ENCODE measurements around the gene KLHL35. TPM values are rescaled to one million over a fixed set of nuclear protein-coding genes. Genes with fewer than 3 reads are reported as not detected.

Gene KLHL35, protein sequence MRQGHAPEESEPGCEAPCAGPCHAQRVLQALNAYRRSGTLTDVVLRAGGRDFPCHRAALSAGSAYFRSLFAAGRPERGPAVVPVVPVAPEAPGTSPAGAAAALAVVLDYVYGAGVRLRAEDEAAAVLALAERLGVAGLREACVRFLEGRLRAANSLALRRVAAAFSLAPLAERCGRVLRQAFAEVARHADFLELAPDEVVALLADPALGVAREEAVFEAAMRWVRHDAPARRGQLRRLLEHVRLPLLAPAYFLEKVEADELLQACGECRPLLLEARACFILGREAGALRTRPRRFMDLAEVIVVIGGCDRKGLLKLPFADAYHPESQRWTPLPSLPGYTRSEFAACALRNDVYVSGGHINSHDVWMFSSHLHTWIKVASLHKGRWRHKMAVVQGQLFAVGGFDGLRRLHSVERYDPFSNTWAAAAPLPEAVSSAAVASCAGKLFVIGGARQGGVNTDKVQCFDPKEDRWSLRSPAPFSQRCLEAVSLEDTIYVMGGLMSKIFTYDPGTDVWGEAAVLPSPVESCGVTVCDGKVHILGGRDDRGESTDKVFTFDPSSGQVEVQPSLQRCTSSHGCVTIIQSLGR
- total RNA-seq = 23.8 TPM

DNA sequence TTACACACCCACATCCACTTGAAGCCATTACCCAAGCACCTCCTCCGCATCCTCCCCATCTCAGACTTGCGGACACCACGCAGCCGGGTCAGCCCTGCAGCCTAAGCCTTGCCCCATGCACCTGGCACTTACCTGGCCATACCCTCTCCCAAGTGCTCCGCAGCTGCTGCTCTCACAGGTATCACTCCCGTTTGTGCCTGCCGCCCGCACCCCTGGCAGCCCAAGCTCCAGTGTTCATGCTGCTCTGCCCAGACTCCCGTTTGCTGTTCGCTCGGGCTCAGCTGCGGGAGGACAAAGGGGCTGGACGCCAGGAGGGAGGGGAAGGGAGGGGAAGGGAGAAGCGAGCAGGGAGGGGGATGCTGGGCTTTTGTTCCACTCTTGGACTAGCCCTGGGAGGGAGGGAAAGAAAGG is at the start of gene KLHL35:
Gene KLHL35 (minus strand): TSS at position 293 of the 411 bp plus-strand sequence. CDS start 2,574 bp downstream, outside the sequence.

GRCh38 chr11:75399344-75400145 is 33.5 kb downstream of the KLHL35 start, which contains the start of gene RPS3:
RPS3 (plus strand) TSS chr11:75399518; CDS start chr11:75399548, 30 bp downstream.

Small RNA genes lying within 50 kb of the gene (small RNA-seq; reads per million reads assigned to genes)
- not detected for gene SNORD15A
- gene SNORD15B = 98.2 reads per million, percentile 97 among the genes with 10 or more reads in this experiment

Other genes with a start within 250 kb of the KLHL35 start
- gene TPBGL, start 192.4 kb downstream of the KLHL35 start, total RNA-seq = 0.46 TPM
- 80.3 TPM for gene ARRB1, start 81.5 kb downstream of the KLHL35 start, total RNA-seq
- gene RPS3, start 33.7 kb downstream of the KLHL35 start, total RNA-seq = 846 TPM
- 37.6 TPM for gene GDPD5, start 92.7 kb upstream of the KLHL35 start, total RNA-seq
- gene SERPINH1, start 129.1 kb upstream of the KLHL35 start, total RNA-seq = 37.4 TPM
- 102 TPM for gene MAP6, start 235.8 kb upstream of the KLHL35 start, total RNA-seq

Measured in diencephalon (tissue), 1 donor.